Thymus (tissue), 11 donors: ENCODE measurements around the gene UNC13A. TPM values are rescaled to one million over a fixed set of nuclear protein-coding genes. Genes with fewer than 3 reads are reported as not detected.

Experiments
- DNase-seq, 9 donors: peaks; one replicate each; pipeline ENCODE4 v3.0.0-alpha.2; 2013; ENCODE audit warnings: low spot score in 9 of 9, low read depth in 6 of 9, missing footprints in 1 of 9
- H3K27ac ChIP-seq, 2 donors: one replicate each; pipeline ENCODE4 v1.5.1; 2013; ENCODE audit warnings: control low read depth in 1 of 2, low read depth in 1 of 2, low read length in 1 of 2, mild to moderate bottlenecking in 1 of 2, moderate library complexity in 1 of 2
- H3K27me3 ChIP-seq, 2 donors: one replicate each; pipeline ENCODE4 v1.5.1; 2013; ENCODE audit warnings: low read length in 1 of 2; ENCODE audit not compliant: control insufficient read depth in 2 of 2, insufficient read depth in 1 of 2
- H3K36me3 ChIP-seq, 2 donors: one replicate each; pipeline ENCODE4 v1.5.1; 2013; ENCODE audit warnings: low read length in 1 of 2, mild to moderate bottlenecking in 1 of 2, moderate library complexity in 1 of 2; ENCODE audit not compliant: control insufficient read depth in 2 of 2, insufficient read depth in 2 of 2
- H3K4me1 ChIP-seq, 2 donors: one replicate each; pipeline ENCODE4 v1.5.1; 2013; ENCODE audit warnings: low read length in 2 of 2; ENCODE audit not compliant: control insufficient read depth in 2 of 2, insufficient read depth in 2 of 2
- H3K4me3 ChIP-seq, 2 donors: one replicate each; pipeline ENCODE4 v1.5.1; 2013; ENCODE audit warnings: low read length in 2 of 2, control low read depth in 1 of 2, mild to moderate bottlenecking in 1 of 2
- H3K9me3 ChIP-seq, 2 donors: one replicate each; pipeline ENCODE4 v1.5.1; 2013; ENCODE audit warnings: low read length in 1 of 2, mild to moderate bottlenecking in 1 of 2; ENCODE audit not compliant: control insufficient read depth in 2 of 2, insufficient read depth in 1 of 2
- WGBS: extraction: QIAGEN DNeasy Blood & Tissue Kit; methylation state at CpG from one replicate; pipeline ENCODE4 v1.1.7; 2013; 5-methylcytosine and 5-hydroxymethylcytosine counted together
- polyA plus RNA-seq: library from polyadenylated mRNA; stranded (reverse); fragments of 200-250 nt; gene quantifications from one replicate; pipeline ENCODE4 v1.2.3, GENCODE V29; 2013
- total RNA-seq: library from RNA; stranded (reverse); fragments of 120-200 nt; gene quantifications from one replicate; pipeline ENCODE4 v1.2.4, GENCODE V29; 2013
- donor health status: healthy.

The UNC13A gene
- total and polyA plus RNA-seq, 2 donors, result 0.19 to 0.32 TPM

DNA sequence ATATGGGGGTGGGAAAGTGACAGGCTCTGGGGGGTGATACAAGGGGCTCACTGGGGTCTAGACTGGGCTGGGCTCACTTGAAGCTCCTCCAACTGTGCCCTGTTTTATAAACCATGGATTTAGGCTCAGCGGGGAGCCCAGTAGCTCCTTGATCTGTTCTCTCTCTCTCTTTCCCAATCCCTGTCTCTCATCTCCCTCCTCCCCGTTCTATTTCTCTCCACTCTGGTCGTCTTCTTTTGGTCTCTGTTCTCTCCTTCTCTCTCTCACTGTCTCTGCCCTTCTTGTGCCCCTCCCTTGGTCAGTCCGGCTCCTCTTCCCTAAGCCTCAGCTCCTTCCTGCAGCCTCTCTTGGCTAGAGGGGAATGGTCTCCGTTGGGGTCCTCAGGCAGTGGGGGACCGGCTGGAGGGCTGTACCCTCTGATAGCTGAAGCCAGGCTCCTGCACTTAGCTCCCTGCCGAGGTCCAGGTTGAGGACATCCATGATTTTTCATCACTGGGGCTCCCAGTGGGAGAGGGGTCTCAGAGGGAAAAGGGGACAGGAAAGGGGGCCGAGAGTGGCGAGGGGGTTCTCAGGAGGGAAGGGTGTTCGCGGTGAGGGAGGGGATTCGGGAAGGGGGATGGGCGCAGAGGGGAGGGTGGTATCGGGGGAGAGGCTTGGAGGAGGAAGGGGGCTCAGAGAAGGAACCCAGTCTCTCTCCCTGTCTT is 8.5 kb downstream of the UNC13A start:
- Histone ChIP-seq H3K9me3 (no peaks in the 10 kb centered on the region), H3K4me1 (no peaks in the 10 kb centered on the region), H3K36me3 (no peaks in the 10 kb centered on the region), H3K27ac (no peak overlapping the region), H3K27me3 (peaks cover 20 to 52% of the 10 kb centered on the region in 2 donors), H3K4me3 (no peak overlapping the region)
- no peak for DNase-seq
- WGBS, result 12% methylated on average over 14 of the region's 14 CpGs

DNA sequence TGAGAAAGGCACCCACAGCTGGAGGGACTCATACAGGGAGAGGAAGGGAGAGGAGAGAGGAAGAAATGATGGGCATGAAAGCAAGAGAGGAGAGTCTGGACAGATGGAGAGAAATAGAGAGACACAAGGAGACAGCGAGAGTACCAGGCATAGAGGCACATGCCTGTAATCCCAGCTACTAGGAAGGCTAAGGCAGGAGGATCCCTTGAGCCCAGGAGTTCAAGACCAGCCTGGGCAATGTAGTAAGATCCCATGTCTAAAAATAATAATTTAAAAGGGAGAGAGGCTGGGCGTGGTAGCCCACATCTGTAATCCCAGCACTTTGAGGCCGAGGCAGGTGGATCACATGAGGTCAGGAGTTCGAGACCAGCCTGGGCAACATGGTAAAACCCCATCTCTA is 9.3 kb downstream of the UNC13A start:
- Histone ChIP-seq H3K27me3 (peaks cover 16 to 44% of the 10 kb centered on the region in 2 donors), H3K9me3 (no peaks in the 10 kb centered on the region), H3K27ac (no peak overlapping the region), H3K4me1 (no peaks in the 10 kb centered on the region), H3K36me3 (no peaks in the 10 kb centered on the region), H3K4me3 (no peak overlapping the region)
- 90% methylated on average over 4 of the region's 4 CpGs for WGBS
- DNase-seq, result no peak

DNA sequence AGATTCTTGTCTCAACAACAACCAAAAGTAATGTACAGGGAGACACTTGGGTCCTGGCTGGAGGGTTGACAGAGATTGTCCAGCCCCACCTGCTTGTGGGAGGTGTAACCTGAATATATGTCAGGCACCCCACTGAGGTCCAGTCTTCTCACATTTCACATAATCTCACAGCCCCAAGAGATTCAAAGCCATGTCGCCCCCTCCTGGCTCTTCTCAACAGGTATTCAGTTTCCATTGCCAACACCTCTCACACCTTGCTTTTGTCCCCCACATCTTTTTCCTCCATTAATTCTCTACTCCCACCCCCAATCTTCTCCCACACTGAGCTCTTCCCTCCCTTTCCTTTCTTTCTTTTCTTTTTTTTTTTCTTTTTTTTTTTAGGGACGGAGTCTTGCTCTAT is 11.2 kb downstream of the UNC13A start:
- WGBS, result 83% methylated on average over 2 of the region's 2 CpGs
- DNase-seq, result no peak
- Histone ChIP-seq H3K36me3 (no peaks in the 10 kb centered on the region), H3K27me3 (peaks cover 16 to 35% of the 10 kb centered on the region in 2 donors), H3K9me3 (no peaks in the 10 kb centered on the region), H3K4me3 (no peak overlapping the region), H3K27ac (no peak overlapping the region), H3K4me1 (no peaks in the 10 kb centered on the region)

DNA sequence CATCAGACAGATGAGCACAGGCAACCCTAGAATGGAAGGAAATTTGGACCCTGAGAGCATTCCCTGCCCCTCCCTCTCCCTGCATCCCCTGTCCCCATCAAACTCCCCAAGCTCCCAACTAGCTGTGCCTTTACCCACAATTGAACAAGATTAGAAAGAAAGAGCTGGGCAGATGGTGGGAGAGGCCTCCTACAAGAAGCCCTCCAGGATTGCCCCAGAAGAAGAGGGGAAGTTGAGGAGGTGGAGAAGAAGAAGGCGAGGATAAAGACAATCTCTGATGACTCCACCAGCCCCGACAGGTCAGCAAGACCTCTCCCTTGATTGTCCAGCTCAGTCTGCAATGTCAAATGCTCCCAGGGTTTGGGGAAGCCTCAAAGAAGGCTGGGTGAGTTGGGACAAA is 11.9 kb downstream of the UNC13A start:
- 63% methylated on average over 2 of the region's 2 CpGs for WGBS
- H3K27me3 ChIP-seq, result peaks cover 11 to 28% of the 10 kb centered on the region in 2 donors
- H3K36me3 ChIP-seq, result no peaks in the 10 kb centered on the region
- H3K4me3 ChIP-seq, result no peak overlapping the region
- no peaks in the 10 kb centered on the region for H3K4me1 ChIP-seq
- DNase-seq, result no peak
- H3K27ac ChIP-seq, result no peak overlapping the region
- H3K9me3 ChIP-seq, result no peaks in the 10 kb centered on the region

DNA sequence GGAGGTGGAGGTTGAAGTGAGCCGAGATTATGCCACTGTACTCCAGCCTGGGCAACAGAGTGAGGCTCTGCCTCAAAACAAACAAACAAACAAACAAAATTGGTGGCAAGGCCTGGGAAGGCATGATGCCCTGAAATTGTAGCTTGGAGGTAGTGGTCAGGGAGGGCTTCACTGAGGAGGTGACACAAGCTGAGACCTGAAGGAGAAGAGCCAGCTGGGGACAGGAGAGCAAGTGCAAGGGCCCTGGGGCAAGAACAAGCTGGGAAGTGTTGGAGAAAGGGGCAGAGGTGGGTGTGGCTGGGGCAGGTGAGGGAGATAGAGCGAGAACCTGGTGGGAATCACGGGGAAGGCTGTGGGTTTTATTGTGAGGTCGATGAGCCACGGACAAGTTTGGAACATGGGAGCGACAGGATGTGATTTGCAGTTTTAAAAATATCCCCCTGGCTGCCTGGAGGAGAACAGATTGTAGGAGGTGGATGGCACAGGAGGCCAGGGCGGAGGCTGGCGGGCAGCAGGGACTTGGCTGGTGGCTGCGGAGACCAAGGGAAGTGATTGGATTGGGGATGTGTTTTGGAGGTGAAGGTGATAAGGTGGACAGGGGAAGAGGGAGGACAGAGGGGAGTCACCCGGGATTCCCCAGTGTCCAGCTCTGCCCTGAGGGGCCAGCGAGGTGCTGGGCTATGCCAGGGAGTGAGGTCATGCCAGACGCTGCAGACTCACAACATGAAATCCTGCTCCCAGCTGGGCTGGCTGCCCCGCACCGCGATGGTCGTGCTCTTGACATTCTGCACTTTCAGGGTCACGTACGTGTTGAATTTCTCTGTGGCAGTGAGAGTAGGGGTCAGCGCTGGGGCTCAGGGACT is 14.0 kb downstream of the UNC13A start:
- peaks cover 0 to 8% of the 10 kb centered on the region in 2 donors for H3K27me3 ChIP-seq
- no peak for DNase-seq
- H3K36me3 ChIP-seq, result no peaks in the 10 kb centered on the region
- no peak overlapping the region for H3K27ac ChIP-seq
- H3K4me3 ChIP-seq, result no peak overlapping the region
- H3K4me1 ChIP-seq, result no peaks in the 10 kb centered on the region
- H3K9me3 ChIP-seq, result no peaks in the 10 kb centered on the region
- 80% methylated on average over 19 of the region's 19 CpGs for WGBS

DNA sequence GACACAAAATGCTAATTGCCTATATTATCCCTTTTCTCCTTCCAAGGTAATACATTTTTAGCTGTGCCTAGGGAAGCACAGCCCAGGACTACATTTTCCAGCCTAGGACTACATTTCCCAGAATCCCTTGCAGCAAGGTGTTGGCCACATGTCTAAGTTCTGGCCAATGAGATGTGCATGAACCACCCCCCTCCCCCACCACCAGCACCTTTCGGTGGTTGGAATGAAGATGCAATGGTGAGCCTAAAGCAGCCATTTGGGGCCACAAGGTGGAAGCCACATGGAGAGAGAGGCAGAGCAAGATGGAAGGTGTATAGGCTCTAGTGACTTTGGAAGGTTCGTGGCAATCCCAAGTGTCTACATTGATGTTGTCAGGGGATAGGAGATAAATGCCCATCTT is 16.2 kb downstream of the UNC13A start:
- no peaks in the 10 kb centered on the region for H3K27me3 ChIP-seq
- no peaks in the 10 kb centered on the region for H3K9me3 ChIP-seq
- WGBS, result 82% methylated on average over 2 of the region's 2 CpGs
- peak in 1 of 9 donors; percentile 6 for DNase-seq
- H3K36me3 ChIP-seq, result no peaks in the 10 kb centered on the region
- H3K27ac ChIP-seq, result no peak overlapping the region
- H3K4me3 ChIP-seq, result no peak overlapping the region
- H3K4me1 ChIP-seq, result no peaks in the 10 kb centered on the region

DNA sequence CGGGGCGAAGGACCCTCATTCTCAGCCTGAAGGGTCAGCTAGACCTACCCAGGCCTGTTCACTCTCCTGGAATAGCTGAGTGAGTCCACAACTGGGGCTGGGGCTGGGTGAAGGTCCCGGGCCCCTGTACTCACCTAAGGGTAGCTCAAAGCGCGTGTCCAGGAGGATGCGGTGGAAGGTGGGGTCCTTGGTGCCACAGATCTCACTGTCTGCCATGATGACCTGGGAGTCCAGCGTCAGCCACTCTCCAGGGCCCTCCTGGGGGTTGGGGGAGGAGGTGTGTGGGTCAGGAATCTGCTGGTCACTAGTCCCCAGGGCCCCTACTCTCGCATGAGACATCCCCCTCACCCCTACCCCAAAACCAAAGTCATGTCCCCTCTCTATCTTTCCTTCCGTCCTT is 18.7 kb downstream of the UNC13A start:
- Histone ChIP-seq H3K9me3 (peaks cover 0 to 14% of the 10 kb centered on the region in 2 donors), H3K27ac (no peak overlapping the region), H3K36me3 (no peaks in the 10 kb centered on the region), H3K27me3 (no peaks in the 10 kb centered on the region), H3K4me1 (no peaks in the 10 kb centered on the region), H3K4me3 (no peak overlapping the region)
- DNase-seq, result no peak
- WGBS, result 91% methylated on average over 9 of the region's 9 CpGs

DNA sequence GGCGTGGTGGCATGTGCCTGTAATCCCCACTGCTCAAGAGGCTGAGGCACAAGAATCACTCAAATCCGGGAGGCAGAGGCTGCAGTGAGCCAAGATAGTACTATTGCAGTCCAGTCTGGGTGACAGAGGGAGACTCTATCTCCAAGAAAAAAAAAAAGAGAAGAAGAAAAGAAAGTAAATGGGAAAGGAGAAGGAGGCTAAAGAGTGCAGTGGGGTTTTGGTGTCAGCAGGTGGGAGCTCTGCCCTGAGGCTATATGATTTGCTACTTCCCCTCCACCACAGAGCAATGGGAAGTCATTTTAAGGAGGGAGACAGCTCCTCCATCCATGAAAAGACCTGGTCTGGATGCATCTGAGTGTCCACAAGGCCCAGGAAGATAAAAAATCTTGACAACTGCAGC is 23.1 kb downstream of the UNC13A start:
- H3K4me3 ChIP-seq, result no peak overlapping the region
- no peak for DNase-seq
- no peaks in the 10 kb centered on the region for H3K27me3 ChIP-seq
- no peak overlapping the region for H3K27ac ChIP-seq
- WGBS, result 95% methylated on average over 2 of the region's 2 CpGs
- H3K9me3 ChIP-seq, result peaks cover 0 to 19% of the 10 kb centered on the region in 2 donors
- H3K4me1 ChIP-seq, result no peaks in the 10 kb centered on the region
- H3K36me3 ChIP-seq, result no peaks in the 10 kb centered on the region

DNA sequence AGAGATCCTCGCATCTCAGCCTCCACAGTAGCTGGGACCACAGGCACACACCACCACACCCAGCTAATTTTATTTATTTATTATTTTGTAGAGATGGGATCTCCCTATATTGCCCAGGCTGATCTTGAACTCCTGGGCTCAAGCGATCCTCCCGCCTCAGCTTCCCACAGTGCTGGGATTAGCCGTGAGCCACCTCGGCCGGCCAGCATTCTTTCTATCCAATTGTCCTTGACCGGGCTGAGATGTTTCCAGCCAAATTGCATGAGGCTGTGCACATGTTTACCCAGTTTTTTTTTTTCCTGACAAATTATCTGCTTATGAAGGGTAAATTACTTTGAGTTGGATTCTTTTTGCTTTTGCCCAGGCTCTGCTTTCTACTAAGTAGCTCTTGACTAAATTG is 28.2 kb downstream of the UNC13A start:
- Histone ChIP-seq H3K27ac (no peak overlapping the region), H3K27me3 (no peaks in the 10 kb centered on the region), H3K36me3 (no peaks in the 10 kb centered on the region), H3K4me1 (no peaks in the 10 kb centered on the region), H3K9me3 (peaks cover 0 to 10% of the 10 kb centered on the region in 2 donors), H3K4me3 (no peak overlapping the region)
- WGBS, result 90% methylated on average over 7 of the region's 7 CpGs
- DNase-seq, result no peak
